GM13976 (cell line): ENCODE measurements around the gene STK4.

Experiments used
- DNase-seq: peaks from one replicate; pipeline ENCODE4 v3.0.0; 2012; ENCODE audit warnings: low spot score
- in situ Hi-C: fragments of 300-500 bp; cut with MboI; formaldehyde crosslinking; loops from one replicate; pipeline ENCODE4 v1.12.0; 2022; ENCODE audit warnings: low sequenced_read_pairs, mixed read lengths, inconsistent platforms; ENCODE audit not compliant: unreplicated experiment
- TF ChIP-seq, protein P1 (sequence below): IDR thresholded peaks from 2 replicates; pipeline ENCODE4 v1.5.1; 2012; ENCODE audit warnings: borderline replicate concordance, mild to moderate bottlenecking; ENCODE audit not compliant: insufficient read depth; ENCODE audit errors: extremely low read depth, missing control alignments, control extremely low read depth

Gene STK4

DNA sequence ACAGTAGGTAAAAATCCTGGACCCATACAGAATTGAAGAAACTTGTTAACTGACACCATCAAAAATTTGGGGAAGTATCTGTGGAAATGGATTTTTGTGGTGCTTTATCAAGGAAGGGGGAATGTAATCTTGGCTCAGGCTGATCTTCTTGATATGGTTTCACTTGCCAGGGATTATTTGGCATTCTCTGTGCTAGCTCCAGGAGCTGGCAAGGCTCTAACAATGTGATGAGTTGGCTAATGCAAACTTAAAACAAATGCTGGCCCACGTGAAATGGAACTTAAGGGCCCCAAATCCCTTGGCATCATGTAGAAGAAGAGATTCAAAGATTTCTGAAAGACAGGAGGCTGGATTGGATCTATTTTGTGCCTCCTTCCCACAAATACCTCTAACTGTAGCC is 121.5 kb downstream of the STK4 start:
- no peak for DNase-seq
- in situ Hi-C loops, result no loop called here
- TF ChIP-seq, protein P1, sequence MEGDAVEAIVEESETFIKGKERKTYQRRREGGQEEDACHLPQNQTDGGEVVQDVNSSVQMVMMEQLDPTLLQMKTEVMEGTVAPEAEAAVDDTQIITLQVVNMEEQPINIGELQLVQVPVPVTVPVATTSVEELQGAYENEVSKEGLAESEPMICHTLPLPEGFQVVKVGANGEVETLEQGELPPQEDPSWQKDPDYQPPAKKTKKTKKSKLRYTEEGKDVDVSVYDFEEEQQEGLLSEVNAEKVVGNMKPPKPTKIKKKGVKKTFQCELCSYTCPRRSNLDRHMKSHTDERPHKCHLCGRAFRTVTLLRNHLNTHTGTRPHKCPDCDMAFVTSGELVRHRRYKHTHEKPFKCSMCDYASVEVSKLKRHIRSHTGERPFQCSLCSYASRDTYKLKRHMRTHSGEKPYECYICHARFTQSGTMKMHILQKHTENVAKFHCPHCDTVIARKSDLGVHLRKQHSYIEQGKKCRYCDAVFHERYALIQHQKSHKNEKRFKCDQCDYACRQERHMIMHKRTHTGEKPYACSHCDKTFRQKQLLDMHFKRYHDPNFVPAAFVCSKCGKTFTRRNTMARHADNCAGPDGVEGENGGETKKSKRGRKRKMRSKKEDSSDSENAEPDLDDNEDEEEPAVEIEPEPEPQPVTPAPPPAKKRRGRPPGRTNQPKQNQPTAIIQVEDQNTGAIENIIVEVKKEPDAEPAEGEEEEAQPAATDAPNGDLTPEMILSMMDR, result no peak

DNA sequence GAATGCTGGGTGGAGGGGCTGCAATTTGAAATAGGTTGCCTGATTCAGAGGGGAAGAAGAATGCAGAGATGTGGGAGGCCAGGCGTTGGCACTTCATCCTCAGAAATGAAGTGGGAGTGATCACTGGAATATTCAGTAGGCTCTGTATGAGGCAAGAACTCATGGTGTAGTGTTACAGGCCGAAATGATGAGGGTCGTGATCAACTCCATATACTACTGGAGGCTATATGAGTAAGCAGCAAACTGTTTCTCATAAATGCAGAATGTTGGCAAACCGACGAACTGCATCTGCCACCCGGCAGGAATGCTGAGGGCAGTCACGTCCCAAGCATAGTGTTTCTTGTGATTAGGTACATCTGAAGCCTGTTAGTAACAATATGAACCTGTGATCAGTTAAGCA is 121.9 kb downstream of the STK4 start:
- DNase-seq, result no peak
- TF ChIP-seq, protein P1, result no peak
- in situ Hi-C loops, result no loop called here

DNA sequence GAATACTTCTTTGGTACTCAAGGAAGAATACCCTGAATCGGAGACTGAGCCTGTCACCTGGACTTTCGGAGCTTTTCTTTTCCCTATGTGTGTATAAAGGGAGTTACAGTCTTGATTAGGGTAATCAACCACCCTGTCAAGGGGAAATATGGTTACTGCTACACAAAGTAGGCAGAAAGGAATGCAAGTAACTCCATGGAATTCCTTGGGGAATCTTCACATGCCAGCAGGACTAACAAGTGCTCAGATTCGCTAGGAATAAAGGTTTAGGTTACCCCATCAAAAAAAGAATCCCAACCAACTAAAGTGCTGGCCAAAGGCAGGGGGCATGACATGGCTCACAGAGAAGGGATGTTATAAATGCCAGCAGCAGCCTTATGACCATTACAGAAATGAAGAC is 124.2 kb downstream of the STK4 start:
- in situ Hi-C loops, result no loop called here
- no peak for DNase-seq
- TF ChIP-seq, protein P1, result no peak

DNA sequence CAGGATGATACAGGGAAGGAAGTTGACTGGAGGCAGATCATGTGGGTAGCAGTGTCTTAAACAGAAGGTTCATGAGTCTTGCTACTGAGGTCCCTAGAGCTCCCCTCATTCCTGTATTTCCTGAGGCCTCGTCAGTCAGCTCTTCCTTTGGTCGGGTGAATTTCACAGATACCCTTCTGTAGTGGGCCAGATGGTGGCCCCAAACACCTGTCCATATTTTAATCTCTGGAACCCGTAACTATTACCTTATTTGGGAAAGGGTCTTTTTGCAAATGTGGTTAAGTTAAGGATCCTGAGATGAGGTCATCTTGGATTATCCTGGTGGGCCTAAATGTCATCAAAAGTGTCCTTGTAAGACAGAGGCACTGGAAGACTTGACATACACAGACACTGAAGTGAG is 125.1 kb downstream of the STK4 start:
- TF ChIP-seq, protein P1, result no peak
- in situ Hi-C loops, result no loop called here

DNA sequence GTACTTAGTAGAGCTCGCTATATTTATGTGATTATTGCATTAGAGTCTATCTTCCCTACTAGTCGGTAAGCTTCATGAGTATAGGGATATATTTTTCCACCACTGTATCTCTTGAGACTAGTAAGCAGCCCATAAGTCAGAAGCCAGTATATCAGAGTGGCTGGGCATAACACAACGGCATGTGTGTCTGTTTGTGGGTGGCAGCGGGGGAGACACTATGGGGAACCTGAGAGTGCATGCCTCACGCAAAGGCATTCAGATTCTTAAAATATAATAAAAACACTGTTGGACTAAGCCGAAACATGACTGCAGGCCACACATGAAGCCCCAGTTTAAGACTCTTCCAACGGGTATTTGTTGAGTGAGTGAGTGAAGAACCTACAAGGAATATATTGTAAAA is 126.6 kb downstream of the STK4 start:
- in situ Hi-C loops, result no loop called here
- no peak for DNase-seq
- TF ChIP-seq, protein P1, result no peak

More for the DNA sequence above, 125.1 kb downstream of the STK4 start:
- no peak for DNase-seq

DNA sequence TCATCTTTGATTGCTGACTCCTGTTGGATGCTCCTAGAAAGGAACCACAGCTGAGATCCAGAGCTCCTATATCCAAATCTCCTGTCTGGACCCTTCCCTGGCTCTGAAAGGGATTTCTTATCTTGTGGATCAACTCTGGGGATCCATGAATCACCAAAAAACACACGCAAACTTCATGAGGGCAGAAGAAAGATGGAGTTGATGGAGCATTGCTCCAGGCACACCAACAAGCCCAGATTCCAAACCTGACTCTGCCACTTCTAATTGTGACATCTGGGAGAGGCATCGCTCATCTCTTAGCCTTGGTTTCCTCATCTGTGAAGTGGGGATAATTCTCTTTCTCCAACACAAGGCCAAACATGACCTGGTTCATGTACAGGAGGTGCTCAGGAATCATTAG is 127.9 kb downstream of the STK4 start:
- DNase-seq, result no peak
- in situ Hi-C loops, result no loop called here
- TF ChIP-seq, protein P1, result no peak
